CD4-positive, alpha-beta T cell treated with Interleukin-1 beta for 1 hour (primary cell): Measurements from ENCODE around the gene ADAM22.

ENCODE experiments used
- DNase-seq, 2 donors: peaks; one replicate each; pipeline ENCODE4 v3.0.0-alpha.2; 2020 to 2022

ADAM22 gene

DNA sequence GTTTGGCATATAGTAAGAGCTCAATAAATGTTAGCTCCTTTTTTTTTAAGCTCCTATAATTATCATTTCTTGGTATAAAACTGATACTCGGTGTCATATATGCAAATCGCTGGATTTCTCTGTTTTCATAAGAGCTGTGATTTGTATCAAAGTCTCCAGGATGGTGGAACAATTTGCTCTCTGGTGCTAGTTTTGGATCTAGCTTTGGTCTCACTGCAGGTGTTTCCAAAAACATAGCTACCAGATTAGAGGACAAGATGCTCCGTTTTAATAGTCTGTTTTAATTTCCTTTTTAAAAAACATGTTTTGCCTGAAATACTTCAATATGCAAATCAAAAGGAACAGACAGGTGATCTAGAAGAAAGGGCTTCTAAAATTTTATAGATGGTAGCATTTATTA lies 25.3 kb downstream of the ADAM22 start:
- DNase-seq, result no peak

DNA sequence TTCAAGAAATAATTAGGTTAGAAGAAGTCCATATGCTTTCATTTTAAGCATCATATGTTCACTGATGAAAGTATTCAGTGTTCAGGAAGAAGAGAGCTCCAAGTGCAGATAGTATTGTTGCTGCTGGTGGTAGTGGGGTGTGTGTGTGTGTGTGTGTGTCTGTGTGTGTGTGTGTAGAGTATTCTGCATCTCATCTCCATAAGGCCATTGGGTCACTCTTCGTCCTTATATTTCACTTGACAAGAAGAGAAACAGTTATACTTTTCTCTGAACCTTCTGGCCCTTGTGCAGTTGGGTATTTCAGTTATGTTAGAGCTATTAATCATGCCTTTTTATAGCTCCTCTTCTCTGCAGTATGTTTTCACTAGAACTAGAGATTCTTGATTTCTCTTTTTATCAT lies 26.2 kb downstream of the ADAM22 start:
- DNase-seq, result no peak

DNA sequence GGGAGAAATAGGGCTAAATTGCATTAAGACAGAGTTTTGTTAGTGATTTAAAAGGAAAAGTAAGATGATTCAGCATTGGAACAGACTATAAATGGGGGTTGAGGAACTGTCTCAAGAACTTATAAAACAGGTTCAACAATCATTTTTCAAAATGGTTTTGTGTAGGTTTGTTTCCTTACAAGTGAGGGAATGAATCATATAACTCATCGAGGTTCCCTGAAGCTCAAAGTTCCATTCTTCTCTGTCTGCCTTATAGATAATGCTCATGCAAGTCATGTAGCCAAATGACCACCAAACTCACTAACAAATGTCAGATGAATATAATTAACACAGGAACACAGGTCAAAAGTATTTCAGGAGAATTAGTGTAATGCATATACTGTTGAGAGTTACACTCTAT lies 27.7 kb downstream of the ADAM22 start:
- no peak for DNase-seq

GRCh38 chr7:87966271-87966670 lies 32.2 kb downstream of the ADAM22 start:
- DNase-seq, result no peak

DNA sequence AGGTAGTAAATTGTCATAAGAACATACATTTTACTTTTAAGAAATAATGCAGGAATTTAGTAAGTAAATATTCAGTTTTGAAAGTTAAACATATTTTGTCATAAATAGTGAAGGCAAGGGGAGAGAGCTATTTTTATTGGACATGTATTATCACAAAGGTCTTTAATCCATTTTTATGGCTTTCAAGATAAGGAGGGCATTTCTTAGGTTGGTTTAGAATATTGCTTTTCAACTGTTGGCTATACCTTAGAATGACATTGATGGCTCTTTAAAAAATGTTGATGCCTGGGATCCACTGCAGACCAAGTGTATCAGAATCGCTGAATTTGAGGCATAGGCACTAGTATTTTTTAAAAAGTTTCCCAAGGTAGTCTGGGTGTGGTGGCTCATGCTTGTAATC lies 34.0 kb downstream of the ADAM22 start:
- DNase-seq, result no peak

DNA sequence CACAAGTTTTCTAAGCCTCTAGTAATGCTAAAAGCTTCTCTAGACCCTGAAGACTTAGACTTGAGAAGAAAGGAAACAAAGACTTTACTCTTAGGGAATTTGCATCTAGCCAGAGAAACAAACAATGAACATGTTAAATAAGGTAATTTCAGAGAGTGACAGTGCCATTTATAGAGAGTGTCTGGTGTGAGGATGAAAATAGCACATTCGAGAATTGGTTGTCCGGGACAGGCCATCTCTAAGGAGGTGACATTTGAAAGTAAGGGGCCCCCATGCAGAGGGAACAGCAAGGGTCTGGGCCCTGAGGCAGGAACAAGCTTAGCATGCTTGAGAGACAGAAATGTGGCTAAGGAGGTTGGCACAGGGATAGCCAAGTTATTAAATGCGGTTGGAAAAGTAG lies 48.1 kb downstream of the ADAM22 start:
- DNase-seq, result no peak

- no peak for DNase-seq
Measured at GRCh38 chr7:87984088-87984487, 50.0 kb downstream of the ADAM22 start.

- DNase-seq, result no peak
Measured at GRCh38 chr7:87993269-87993668, 59.2 kb downstream of the ADAM22 start.

DNA sequence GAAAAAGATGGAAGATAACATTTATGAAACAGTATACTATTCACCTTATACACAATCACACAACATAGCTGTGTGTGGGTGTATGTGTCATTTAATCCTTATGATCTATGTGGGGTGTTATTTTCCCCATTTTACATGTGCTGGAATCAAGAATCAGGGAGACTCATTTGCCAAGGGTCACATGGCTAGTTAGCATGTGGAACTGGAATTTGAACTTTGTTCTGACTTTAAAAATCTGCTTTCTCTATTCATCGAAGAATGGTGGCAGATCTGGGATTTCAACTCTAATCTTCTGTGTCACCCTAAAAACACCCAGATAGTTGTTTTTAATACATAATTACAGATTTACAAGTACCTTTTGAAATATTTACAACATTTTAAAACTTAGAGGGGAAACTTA lies 65.2 kb downstream of the ADAM22 start:
- DNase-seq, result no peak

DNA sequence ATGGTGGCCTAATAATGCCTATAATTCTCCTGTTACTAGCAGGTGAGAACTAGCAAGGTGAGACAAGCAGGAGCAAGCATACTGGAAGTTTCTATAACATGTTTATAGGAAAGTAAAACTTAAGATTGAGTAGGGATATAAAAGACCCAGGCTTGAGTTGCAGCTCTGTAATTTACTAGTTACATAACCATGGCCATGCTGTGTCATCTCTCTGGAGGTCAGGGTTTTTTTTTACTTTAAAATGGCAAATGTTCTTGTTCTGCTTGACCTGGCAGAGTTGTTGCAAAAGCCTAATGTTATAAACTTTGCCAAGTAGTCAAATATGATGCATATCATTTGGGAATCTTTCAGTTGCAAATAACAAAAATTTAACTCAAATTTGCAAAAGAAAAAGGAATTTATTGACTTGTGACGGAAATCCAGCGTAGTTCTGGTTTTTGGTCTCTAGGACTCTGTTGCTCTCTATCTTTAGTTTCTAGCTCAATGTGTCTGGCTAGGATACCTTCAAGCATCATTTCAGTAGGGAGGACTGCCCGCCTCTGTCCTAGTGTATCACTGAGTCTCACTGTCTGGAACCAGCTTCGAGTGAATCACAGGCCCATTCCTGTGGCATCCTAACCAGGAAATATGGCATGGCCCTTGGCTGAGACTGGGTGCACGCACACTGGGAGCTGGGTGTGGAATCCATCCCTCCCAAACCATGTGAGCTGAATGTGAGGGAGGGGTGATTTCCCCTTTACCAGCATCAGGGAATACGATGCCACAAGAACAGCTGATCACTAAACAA lies 67.9 kb downstream of the ADAM22 start:
- DNase-seq, result no peak

GRCh38 chr7:88002617-88003016 lies 68.6 kb downstream of the ADAM22 start:
- DNase-seq, result no peak

GRCh38 chr7:88003581-88003980 lies 69.5 kb downstream of the ADAM22 start:
- no peak for DNase-seq

GRCh38 chr7:88005191-88005590 lies 71.1 kb downstream of the ADAM22 start:
- no peak for DNase-seq

- no peak for DNase-seq
Measured at GRCh38 chr7:88009651-88010050, 75.6 kb downstream of the ADAM22 start.

- DNase-seq, result no peak
Measured at GRCh38 chr7:88012086-88012485, 78.0 kb downstream of the ADAM22 start.

GRCh38 chr7:88013981-88014380 lies 79.9 kb downstream of the ADAM22 start:
- no peak for DNase-seq

DNA sequence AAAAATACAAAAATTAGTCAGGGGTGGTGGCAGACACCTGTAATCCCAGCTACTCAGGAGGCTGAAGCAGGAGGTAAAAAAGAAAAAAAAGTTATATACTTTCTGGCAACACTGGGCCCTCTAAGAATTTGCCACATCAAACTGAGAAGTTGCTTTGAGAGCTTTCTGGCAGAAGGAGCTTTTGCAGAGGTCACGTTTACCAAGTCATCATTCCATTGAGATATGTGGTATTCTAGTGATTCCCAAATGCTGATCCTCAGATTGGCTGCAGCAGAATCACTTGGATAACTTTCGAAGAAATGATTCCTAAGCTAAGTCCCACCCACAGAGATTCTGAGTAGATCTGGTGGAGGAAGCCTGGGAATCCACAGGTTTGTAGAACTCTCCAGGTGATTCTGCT lies 80.5 kb downstream of the ADAM22 start:
- no peak for DNase-seq

DNA sequence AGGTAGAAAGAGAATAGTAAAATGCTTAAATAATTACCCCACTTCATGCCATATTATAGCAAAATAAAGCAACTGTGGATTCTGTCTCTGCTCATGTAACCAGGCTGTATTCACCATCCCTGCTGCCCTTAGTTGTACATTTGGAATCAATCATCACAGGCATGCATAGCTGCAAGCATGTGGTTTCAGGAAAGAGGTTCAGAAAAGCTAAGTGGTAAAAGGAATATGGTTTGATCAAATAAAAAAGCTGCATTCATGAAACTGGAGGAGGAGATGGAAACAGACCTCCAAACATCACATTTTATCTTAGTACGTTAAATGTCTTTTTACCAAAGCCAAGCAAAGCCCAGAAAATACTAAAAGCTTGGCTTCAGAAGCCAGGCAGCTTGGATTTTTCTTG lies 81.3 kb downstream of the ADAM22 start:
- no peak for DNase-seq

DNA sequence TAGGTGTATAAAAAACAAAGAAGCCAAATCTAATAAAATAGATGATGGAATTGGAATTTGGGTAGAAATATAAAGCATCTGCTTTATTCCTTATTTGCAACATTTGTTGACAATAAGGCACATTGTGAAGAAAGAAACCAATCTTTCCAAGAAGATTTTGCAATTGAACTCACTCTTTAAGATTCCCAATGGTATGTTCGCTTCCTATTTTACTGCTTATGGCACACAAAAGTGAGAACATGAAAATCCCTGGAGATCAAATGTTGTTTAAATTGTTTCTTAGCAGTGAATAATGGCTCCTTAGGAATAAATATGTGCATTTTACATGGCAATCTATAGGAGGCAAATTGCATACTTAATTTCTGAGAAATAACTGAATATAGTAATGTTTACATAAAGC lies 84.5 kb downstream of the ADAM22 start:
- no peak for DNase-seq

DNA sequence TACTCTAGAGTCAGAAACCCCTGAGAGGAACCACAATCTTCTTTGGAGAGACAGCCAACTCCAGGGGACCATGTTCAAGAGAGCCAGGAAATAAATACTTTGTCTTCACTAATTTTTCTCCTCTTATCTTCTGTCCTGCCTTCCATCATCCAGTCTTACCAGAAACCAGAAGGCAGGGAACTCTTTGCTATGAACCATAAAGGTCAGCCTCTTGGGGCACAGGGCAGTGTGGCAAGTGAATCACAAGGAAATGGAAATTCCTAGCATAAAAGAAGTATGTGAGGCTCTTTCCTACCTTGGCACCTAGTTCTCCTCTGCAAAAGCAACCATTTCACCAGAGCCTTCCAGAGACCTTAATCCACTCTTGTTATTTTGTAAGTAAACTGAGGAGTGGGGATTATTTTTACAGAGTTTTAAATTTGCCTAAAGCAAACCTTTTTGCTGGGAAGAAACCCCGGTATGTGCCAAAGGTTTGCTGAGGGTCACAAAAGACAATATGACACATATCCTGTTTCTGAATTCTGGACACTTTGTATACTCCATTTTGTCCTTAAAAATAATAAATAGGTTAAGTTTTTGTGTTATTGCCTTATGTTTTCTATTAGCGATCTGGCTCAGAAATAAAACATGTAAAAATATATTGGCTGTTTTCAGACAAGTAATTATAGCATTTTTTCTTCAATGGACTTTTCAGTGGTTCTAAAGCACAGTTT lies 87.1 kb downstream of the ADAM22 start:
- DNase-seq, result no peak

- no peak for DNase-seq
Measured at GRCh38 chr7:88027724-88028123, 93.7 kb downstream of the ADAM22 start.

- no peak for DNase-seq
Measured at GRCh38 chr7:88034083-88034695, 100.1 kb downstream of the ADAM22 start.

- no peak for DNase-seq
Measured at GRCh38 chr7:88037050-88037449, 103.0 kb downstream of the ADAM22 start.

GRCh38 chr7:88040694-88041093 lies 106.6 kb downstream of the ADAM22 start:
- no peak for DNase-seq
